H9 (cell line): Measurements from ENCODE around the gene DLAT. TPM values are rescaled to one million over a fixed set of nuclear protein-coding genes. Genes with fewer than 3 reads are reported as not detected.
A peak's percentile ranks its signal among the peaks of the same experiment; 100 is the strongest.

Source experiments
- DNase-seq: peaks from one replicate; pipeline ENCODE4 v3.0.0-alpha.2; 2017
- H2AFZ ChIP-seq: one replicate; pipeline ENCODE4 v1.6.1; 2013; ENCODE audit warnings: mild to moderate bottlenecking, low read length, control low read depth, moderate library complexity
- H2AK5ac ChIP-seq: 2 replicates; pipeline ENCODE4 v1.6.1; 2013; ENCODE audit warnings: low read length, control low read depth, mixed read lengths; ENCODE audit not compliant: insufficient read length
- H2BK120ac ChIP-seq: one replicate; pipeline ENCODE4 v1.6.1; 2013; ENCODE audit warnings: low read depth, mild to moderate bottlenecking, low read length, control low read depth, inconsistent platforms; ENCODE audit not compliant: poor library complexity, severe bottlenecking
- H2BK12ac ChIP-seq: 2 replicates; pipeline ENCODE4 v1.6.1; 2013; ENCODE audit warnings: low read length, control low read depth, mixed read lengths, low read depth; ENCODE audit not compliant: insufficient read length
- H2BK15ac ChIP-seq: 2 replicates; pipeline ENCODE4 v1.6.1; 2013; ENCODE audit warnings: low read depth, low read length, control low read depth
- H2BK20ac ChIP-seq: one replicate; pipeline ENCODE4 v1.6.1; 2013; ENCODE audit warnings: low read depth, mild to moderate bottlenecking, low read length, control low read depth, inconsistent platforms; ENCODE audit not compliant: poor library complexity, severe bottlenecking
- H2BK5ac ChIP-seq: 2 replicates; pipeline ENCODE4 v1.6.1; 2013; ENCODE audit warnings: low read length, control low read depth, mixed read lengths; ENCODE audit not compliant: insufficient read length
- H3K14ac ChIP-seq: 2 replicates; pipeline ENCODE4 v1.6.1; 2013; ENCODE audit warnings: low read length, control low read depth; ENCODE audit not compliant: insufficient read depth
- H3K18ac ChIP-seq: 2 replicates; pipeline ENCODE4 v1.6.1; 2013; ENCODE audit warnings: low read depth, mild to moderate bottlenecking, mixed read lengths, low read length, control low read depth; ENCODE audit not compliant: insufficient read length
- H3K23ac ChIP-seq: 2 replicates; pipeline ENCODE4 v1.6.1; 2013; ENCODE audit warnings: low read length, control low read depth, mixed read lengths, low read depth; ENCODE audit not compliant: insufficient read length
- H3K23me2 ChIP-seq: 2 replicates; pipeline ENCODE4 v1.6.1; 2013; ENCODE audit warnings: low read depth, mild to moderate bottlenecking, mixed read lengths, low read length, control low read depth; ENCODE audit not compliant: insufficient read length, poor library complexity, severe bottlenecking
- H3K27ac ChIP-seq: 2 replicates; pipeline ENCODE4 v1.5.1; 2013; ENCODE audit warnings: low read length, control low read depth, mixed read lengths, low read depth; ENCODE audit not compliant: insufficient read length
- H3K27me3 ChIP-seq: 2 replicates; pipeline ENCODE4 v1.6.1; 2013; ENCODE audit warnings: low read length, control low read depth, inconsistent platforms; ENCODE audit not compliant: insufficient read depth
- H3K4ac ChIP-seq: 2 replicates; pipeline ENCODE4 v1.6.1; 2013; ENCODE audit warnings: low read depth, mild to moderate bottlenecking, control low read depth, inconsistent platforms, low read length, moderate library complexity
- H3K4me1 ChIP-seq: 2 replicates; pipeline ENCODE4 v1.6.1; 2013; ENCODE audit warnings: low read length, control low read depth, inconsistent platforms; ENCODE audit not compliant: insufficient read depth
- H3K4me2 ChIP-seq: 2 replicates; pipeline ENCODE4 v1.6.1; 2013; ENCODE audit warnings: low read length, control low read depth, mixed read lengths; ENCODE audit not compliant: insufficient read length, insufficient read depth
- H3K56ac ChIP-seq: 2 replicates; pipeline ENCODE4 v1.6.1; 2013; ENCODE audit warnings: low read depth, mild to moderate bottlenecking, mixed read lengths, low read length, control low read depth; ENCODE audit not compliant: insufficient read length
- H3K79me1 ChIP-seq: 2 replicates; pipeline ENCODE4 v1.6.1; 2013; ENCODE audit warnings: low read depth, mild to moderate bottlenecking, moderate library complexity, low read length, control low read depth, inconsistent platforms; ENCODE audit not compliant: insufficient read depth, poor library complexity, severe bottlenecking
- H3K79me2 ChIP-seq: 2 replicates; pipeline ENCODE4 v1.6.1; 2013; ENCODE audit warnings: low read length, control low read depth, inconsistent platforms; ENCODE audit not compliant: insufficient read depth
- H3K9ac ChIP-seq: 2 replicates; pipeline ENCODE4 v1.6.1; 2013; ENCODE audit warnings: low read length, control low read depth, mixed read lengths; ENCODE audit not compliant: insufficient read length; ENCODE audit errors: extremely low read depth
- H3K9me3 ChIP-seq: one replicate; pipeline ENCODE4 v1.6.1; 2013; ENCODE audit warnings: low read depth, low read length, inconsistent platforms; ENCODE audit not compliant: control insufficient read depth
- H3T11ph ChIP-seq: one replicate; pipeline ENCODE4 v1.6.1; 2013; ENCODE audit warnings: mild to moderate bottlenecking, low read length, control low read depth, inconsistent platforms
- H4K20me1 ChIP-seq: one replicate; pipeline ENCODE4 v1.6.1; 2013; ENCODE audit not compliant: control insufficient read depth, insufficient read length, insufficient read depth
- H4K5ac ChIP-seq: 2 replicates; pipeline ENCODE4 v1.6.1; 2013; ENCODE audit warnings: low read depth, mild to moderate bottlenecking, mixed read lengths, low read length, control low read depth; ENCODE audit not compliant: insufficient read length
- H4K8ac ChIP-seq: replicated peaks from 2 replicates; pipeline ENCODE4 v1.6.1; 2013; ENCODE audit warnings: low read length, control low read depth, mixed read lengths, low read depth; ENCODE audit not compliant: insufficient read length
- H4K91ac ChIP-seq: 2 replicates; pipeline ENCODE4 v1.6.1; 2013; ENCODE audit warnings: low read depth, mild to moderate bottlenecking, moderate library complexity, mixed read lengths, low read length, control low read depth; ENCODE audit not compliant: insufficient read length
- H3K27ac Mint-ChIP-seq, 3 experiments: 2 replicates in 2 of 3; 3 replicates in 1 of 3; pipeline ENCODE4 v1.8.0; 2020 to 2021; ENCODE audit warnings: mixed read lengths in 3 of 3, mild to moderate bottlenecking in 1 of 3, moderate library complexity in 1 of 3
- H3K27me3 Mint-ChIP-seq: 2 replicates; pipeline ENCODE4 v1.8.0; 2021; ENCODE audit warnings: low read depth, mild to moderate bottlenecking, moderate library complexity, mixed read lengths
- H3K36me3 Mint-ChIP-seq, 3 experiments: 2 replicates in 2 of 3; 3 replicates in 1 of 3; pipeline ENCODE4 v1.8.0; 2020 to 2021; ENCODE audit warnings: low read depth in 3 of 3, mixed read lengths in 3 of 3; ENCODE audit not compliant: insufficient read depth in 1 of 3
- H3K4me1 Mint-ChIP-seq, 2 experiments: 2 replicates each; pipeline ENCODE4 v1.8.0; 2020; ENCODE audit warnings: mixed read lengths in 2 of 2
- H3K4me3 Mint-ChIP-seq, 2 experiments: 2 replicates in 1 of 2; 3 replicates in 1 of 2; pipeline ENCODE4 v1.8.0; 2020 to 2021; ENCODE audit warnings: mild to moderate bottlenecking in 2 of 2, mixed read lengths in 2 of 2, moderate library complexity in 1 of 2
- H3K9me3 Mint-ChIP-seq, 2 experiments: 2 replicates in 1 of 2; 3 replicates in 1 of 2; pipeline ENCODE4 v1.8.0; 2020; ENCODE audit warnings: mild to moderate bottlenecking in 2 of 2, mixed read lengths in 2 of 2, moderate library complexity in 1 of 2
- CTCF ChIP-seq: fragments of 200-600 bp; sonication (generic); conservative IDR thresholded peaks from 3 replicates; pipeline ENCODE4 v1.8.0; 2021; ENCODE audit warnings: antibody characterized with exemption, mild to moderate bottlenecking
- WGBS: extraction: QIAGEN DNeasy Blood & Tissue Kit; methylation state at CpG from one replicate; pipeline ENCODE4 v1.1.7; 2013; ENCODE audit warnings: missing lambda C conversion rate, low lambda C conversion rate, mixed read lengths; ENCODE audit not compliant: insufficient read length; ENCODE audit errors: extremely low coverage; 5-methylcytosine and 5-hydroxymethylcytosine counted together
- total RNA-seq: library from RNA; stranded (reverse); gene quantifications from 2 replicates; pipeline ENCODE4 v1.2.1, GENCODE V29; 2021

The DLAT gene
- total RNA-seq, 1 experiment from 2014 or later, result 58.4 TPM

GRCh38 chr11:111977146-111978027 lies 47.8 kb upstream of the DLAT start:
- Mint-ChIP-seq H3K27ac (0 out of 7 replicates have a peak overlapping the region, but pooled peaks of 1 of the 3 experiments have one; percentile 14), H3K4me1 (peaks cover 40 to 43% of the 10 kb centered on the region in 2 experiments), H3K27me3 (peaks cover 12% of the 10 kb centered on the region), H3K9me3 (no peaks in the 10 kb centered on the region), H3K36me3 (peaks cover 0 to 3% (median 0%) of the 10 kb centered on the region in 3 experiments; a peak in 2 of 7 replicates), H3K4me3 (peak overlapping the region; percentile 79 to 87)
- H3K4me1 ChIP-seq, result peaks cover 4% of the 10 kb centered on the region; the same call in 1 of the 2 replicates
- no peak overlapping the region for H2BK20ac ChIP-seq
- no peak overlapping the region for H3K23ac ChIP-seq
- H3K56ac ChIP-seq, result no peak overlapping the region
- H2BK15ac ChIP-seq, result no peak overlapping the region
- H2BK5ac ChIP-seq, result no peak overlapping the region
- no peak for TF ChIP-seq CTCF
- H3K18ac ChIP-seq, result peak overlapping the region; percentile 77
- H3K79me1 ChIP-seq, result no peaks in the 10 kb centered on the region
- H3K4ac ChIP-seq, result no peak overlapping the region
- no peak overlapping the region for H3T11ph ChIP-seq
- WGBS, result no CpG with 5 or more reads among the region's 65 CpGs
- H2AK5ac ChIP-seq, result no peak overlapping the region
- H3K27ac ChIP-seq, result no peak overlapping the region
- no peaks in the 10 kb centered on the region for H3K27me3 ChIP-seq
- no peak overlapping the region for H4K5ac ChIP-seq
- no peaks in the 10 kb centered on the region for H3K9me3 ChIP-seq
- H4K8ac ChIP-seq, result no peak overlapping the region
- peaks cover 10% of the 10 kb centered on the region for H3K23me2 ChIP-seq
- H2BK12ac ChIP-seq, result no peak overlapping the region
- H4K91ac ChIP-seq, result no peak overlapping the region
- peak overlapping the region; percentile 72 for H3K14ac ChIP-seq
- H3K9ac ChIP-seq, result peak overlapping the region; percentile 55
- no peaks in the 10 kb centered on the region for H3K79me2 ChIP-seq
- no peak overlapping the region for H2AFZ ChIP-seq
- no peaks in the 10 kb centered on the region for H4K20me1 ChIP-seq
- peak; percentile 71 for DNase-seq
- H3K4me2 ChIP-seq, result peak overlapping the region; percentile 87
- H2BK120ac ChIP-seq, result no peak overlapping the region
